IMR-90 (cell line): Measurements from ENCODE around the gene TSPEAR.

Experiments used
- BHLHE40 ChIP-seq: fragments of 150-350 bp; IDR thresholded peaks from 2 replicates; pipeline ENCODE4 v1.6.1; 2016; ENCODE audit warnings: mild to moderate bottlenecking, low read depth, low read length
- CTCF ChIP-seq: conservative IDR thresholded peaks from 2 replicates; pipeline ENCODE4 v1.5.1; 2012; ENCODE audit warnings: mild to moderate bottlenecking, low read depth, low read length, improper control_type of control experiment
- FOS ChIP-seq: fragments of 150-350 bp; IDR thresholded peaks from 2 replicates; pipeline ENCODE4 v1.6.1; 2016; ENCODE audit warnings: low read depth, low read length
- POLR2A ChIP-seq: IDR thresholded peaks from 2 replicates; pipeline ENCODE4 v1.6.1; 2012; ENCODE audit warnings: mild to moderate bottlenecking, low read depth, low read length
- RCOR1 ChIP-seq: IDR thresholded peaks from 2 replicates; pipeline ENCODE4 v1.6.1; 2012; ENCODE audit warnings: mild to moderate bottlenecking, low read length, improper control_type of control experiment; ENCODE audit not compliant: insufficient replicate concordance
- RFX5 ChIP-seq: IDR thresholded peaks from 2 replicates; pipeline ENCODE4 v1.8.0; 2012; ENCODE audit warnings: low read depth, mild to moderate bottlenecking, low read length, moderate library complexity

GRCh38 chr21:44505673-44506278, 205.6 kb downstream of the TSPEAR start:
- no peak for TF ChIP-seq CTCF
- TF ChIP-seq POLR2A: no peak
- no peak for TF ChIP-seq RFX5
- TF ChIP-seq FOS: no peak
- TF ChIP-seq BHLHE40: no peak
- no peak for TF ChIP-seq RCOR1
